Activated T-cell treated with anti-CD3 and anti-CD28 coated beads, Interleukin-2, amount 50 U/mL, for 4 hours (primary cell): ENCODE data around the gene ZDHHC22. TPM values are rescaled to one million over a fixed set of nuclear protein-coding genes. Genes with fewer than 3 reads are reported as not detected.

Experiments
- ATAC-seq, 2 donors: fragments of 200-7000 bp; cut with Tn5 transposase; one replicate each; pipeline ENCODE4 v1.10.0; 2021
- DNase-seq: peaks from one replicate; pipeline ENCODE4 v3.0.0-alpha.2; 2020
- H3K27me3 Mint-ChIP-seq: one replicate; pipeline ENCODE4 v1.8.0; 2021; ENCODE audit warnings: low read depth, mixed read lengths
- H3K36me3 Mint-ChIP-seq: one replicate; pipeline ENCODE4 v1.8.0; 2022; ENCODE audit warnings: mixed read lengths; ENCODE audit not compliant: insufficient read depth
- H3K4me1 Mint-ChIP-seq: one replicate; pipeline ENCODE4 v1.8.0; 2021; ENCODE audit warnings: low read depth, mixed read lengths
- H3K4me3 Mint-ChIP-seq: one replicate; pipeline ENCODE4 v1.8.0; 2021; ENCODE audit warnings: mild to moderate bottlenecking, moderate library complexity, mixed read lengths
- H3K9me3 Mint-ChIP-seq: one replicate; pipeline ENCODE4 v1.8.0; 2021; ENCODE audit warnings: mixed read lengths
- total RNA-seq, 3 donors: library from RNA; stranded (reverse); gene quantifications; one replicate each; pipeline ENCODE4 v1.2.1, GENCODE V29; 2021

The ZDHHC22 gene
- total RNA-seq, 3 donors from 2014 or later = not detected

DNA sequence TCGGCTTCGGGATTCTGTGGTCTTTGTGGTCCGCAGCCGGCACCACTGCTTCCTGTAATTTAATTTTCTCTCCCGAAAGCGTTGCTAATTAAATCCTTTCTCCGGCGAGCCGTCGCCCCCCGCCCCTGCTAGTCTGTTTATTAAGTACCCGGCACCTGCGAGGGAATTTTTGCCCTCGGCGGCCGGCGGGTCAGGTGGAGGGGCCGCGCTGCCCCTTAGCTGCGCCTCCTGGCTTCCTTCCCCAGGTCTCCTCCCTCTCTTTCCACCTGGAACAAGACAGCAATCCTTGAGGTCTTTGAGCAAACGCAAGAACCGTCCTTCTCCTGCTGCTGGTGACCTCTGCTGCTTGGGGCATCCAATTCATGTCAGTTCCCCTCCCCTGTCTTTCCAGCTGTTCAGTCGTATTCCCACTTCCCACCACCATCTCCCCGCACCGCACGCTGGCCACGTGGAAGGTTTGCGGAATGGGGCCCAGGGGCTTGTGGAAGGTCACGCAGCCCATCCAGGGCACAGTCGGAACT, 16.2 kb downstream of the ZDHHC22 start:
- Mint-ChIP-seq H3K27me3 (peaks cover 36% of the 10 kb centered on the region), H3K4me1 (peaks cover 31% of the 10 kb centered on the region), H3K36me3 (peaks cover 2% of the 10 kb centered on the region), H3K4me3 (peak overlapping the region; percentile 65), H3K9me3 (no peaks in the 10 kb centered on the region)
- ATAC-seq = no peak
- no peak for DNase-seq

DNA sequence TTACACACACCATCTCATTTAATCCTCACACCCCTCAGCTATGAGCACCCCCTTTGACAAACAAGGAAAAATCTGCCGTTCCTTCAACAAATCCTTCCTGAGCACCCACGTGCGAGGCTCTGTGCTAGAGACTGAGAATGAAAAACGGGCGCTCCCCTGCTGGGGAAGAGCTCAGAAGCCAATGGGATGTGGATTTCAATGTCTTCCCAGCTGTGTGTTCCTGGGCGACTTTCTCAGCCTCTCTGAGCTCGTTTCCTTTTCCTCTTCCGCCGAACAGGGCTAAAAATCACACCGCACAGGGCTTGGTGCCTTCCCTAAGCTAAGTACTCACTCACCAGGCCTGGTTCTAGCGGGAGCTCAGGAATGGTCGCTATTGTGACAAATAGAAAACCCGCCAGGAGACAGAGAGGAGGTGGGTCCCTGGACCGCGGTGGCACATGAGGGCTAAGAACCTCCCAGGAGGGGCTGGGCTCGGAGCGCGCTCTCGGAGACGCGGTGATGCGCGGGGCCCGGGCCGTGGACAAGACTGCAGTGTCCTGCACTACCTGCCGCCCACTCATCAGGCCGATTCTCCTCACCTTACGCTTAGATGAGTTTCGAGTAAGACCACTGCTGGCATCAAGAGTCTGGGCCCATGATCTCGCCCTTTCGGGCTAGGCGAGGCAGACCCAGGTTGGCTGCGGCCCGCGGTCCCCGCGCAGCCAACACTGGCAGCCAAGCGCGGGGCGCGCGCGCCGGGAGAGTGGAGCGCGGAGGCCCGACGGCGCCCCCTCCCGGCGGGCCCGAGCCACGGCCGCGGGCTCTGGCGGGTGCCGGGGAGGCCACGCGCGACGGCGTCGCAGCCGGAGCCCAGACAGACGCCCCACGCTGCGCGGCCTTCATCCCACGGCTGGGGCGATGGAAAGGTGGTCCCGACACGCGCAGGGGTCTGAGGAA, 17.0 kb downstream of the ZDHHC22 start:
- H3K36me3 Mint-ChIP-seq = peaks cover 4% of the 10 kb centered on the region
- peak; percentile 67 for DNase-seq
- peaks cover 30% of the 10 kb centered on the region for H3K27me3 Mint-ChIP-seq
- no peaks in the 10 kb centered on the region for H3K9me3 Mint-ChIP-seq
- peaks cover 34% of the 10 kb centered on the region for H3K4me1 Mint-ChIP-seq
- ATAC-seq = peak; percentile 82 to 86
- H3K4me3 Mint-ChIP-seq = peak overlapping the region; percentile 76

DNA sequence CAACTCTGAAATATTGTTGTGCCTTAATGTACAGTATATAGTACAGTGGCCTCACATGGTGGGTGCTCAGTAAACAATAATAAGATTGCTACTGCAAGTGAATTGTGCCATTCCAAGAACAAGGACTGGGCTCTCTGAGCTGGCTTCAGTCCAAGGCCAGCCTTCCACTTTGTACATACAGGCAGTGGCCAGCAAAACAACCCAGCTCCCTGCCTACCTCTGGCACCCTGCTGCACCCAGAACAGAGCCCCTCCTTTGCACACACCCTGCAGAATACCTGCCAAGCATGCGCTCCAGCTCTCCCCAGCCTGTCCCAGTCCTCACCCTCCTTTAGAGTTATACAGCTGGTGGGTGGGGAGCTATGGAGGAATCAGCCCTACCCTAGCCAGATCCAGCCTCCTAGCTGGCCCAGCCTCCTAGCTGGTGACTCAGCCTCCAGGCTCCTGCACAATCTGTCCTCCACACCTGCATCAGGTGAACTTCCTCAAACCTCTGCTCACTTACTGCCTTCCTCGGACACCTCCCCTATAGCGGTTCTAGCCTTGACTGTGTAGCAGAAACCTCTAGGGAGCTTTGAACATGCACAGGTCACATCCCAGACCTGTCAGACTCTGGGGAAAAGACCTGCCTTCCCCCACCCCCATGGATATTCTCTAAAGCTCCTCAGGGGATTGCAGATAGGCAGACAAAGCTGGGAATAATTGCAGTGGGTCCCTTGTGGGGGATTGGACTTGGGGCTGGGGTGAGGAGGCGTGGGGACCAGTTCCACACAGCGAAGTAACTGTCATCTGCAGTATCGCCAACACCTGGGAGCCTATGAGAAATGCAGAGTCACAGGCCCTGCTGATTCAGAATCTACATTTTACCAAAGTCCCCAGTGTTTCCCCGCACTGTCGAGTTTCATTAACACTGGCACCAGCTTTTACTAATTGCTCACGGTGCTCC, 17.9 kb downstream of the ZDHHC22 start:
- H3K36me3 Mint-ChIP-seq = peaks cover 4% of the 10 kb centered on the region
- ATAC-seq (peak in 1 of 2 donors; percentile 4), DNase-seq (no peak)
- peak overlapping the region; percentile 76 for H3K4me3 Mint-ChIP-seq
- peaks cover 34% of the 10 kb centered on the region for H3K4me1 Mint-ChIP-seq
- H3K9me3 Mint-ChIP-seq = no peaks in the 10 kb centered on the region
- peaks cover 25% of the 10 kb centered on the region for H3K27me3 Mint-ChIP-seq

DNA sequence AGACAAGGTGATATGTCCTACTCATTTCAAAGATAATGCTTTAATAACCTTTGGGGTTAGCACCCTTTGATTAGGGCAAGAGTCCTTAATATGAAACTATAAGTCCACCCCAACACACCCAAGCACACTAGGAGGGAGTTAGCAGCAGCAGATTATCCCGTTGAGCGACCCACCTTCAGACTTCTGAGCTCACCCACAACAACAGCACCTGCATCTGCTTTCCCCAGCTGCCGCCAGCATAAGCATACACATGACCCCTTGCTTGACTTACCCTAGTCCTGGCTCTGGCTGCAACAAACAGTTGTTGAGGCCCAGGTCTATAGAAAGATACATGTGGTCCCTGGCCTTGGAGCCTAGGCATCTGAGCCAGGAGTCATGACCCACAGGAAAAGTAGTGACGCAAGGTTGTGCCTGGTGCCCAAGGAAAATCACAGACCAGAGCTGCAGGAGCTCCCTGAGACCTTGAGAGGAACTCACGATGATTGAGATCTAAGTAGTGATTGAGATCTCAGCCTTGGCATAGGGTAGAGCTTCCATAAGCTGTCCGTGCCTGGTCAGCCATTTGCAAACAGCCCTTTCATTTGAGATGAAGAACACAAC, 19.0 kb downstream of the ZDHHC22 start:
- DNase-seq (no peak), ATAC-seq (no peak)
- Mint-ChIP-seq H3K4me3 (no peak overlapping the region), H3K4me1 (peaks cover 34% of the 10 kb centered on the region), H3K9me3 (no peaks in the 10 kb centered on the region), H3K27me3 (peaks cover 19% of the 10 kb centered on the region), H3K36me3 (peaks cover 4% of the 10 kb centered on the region)

DNA sequence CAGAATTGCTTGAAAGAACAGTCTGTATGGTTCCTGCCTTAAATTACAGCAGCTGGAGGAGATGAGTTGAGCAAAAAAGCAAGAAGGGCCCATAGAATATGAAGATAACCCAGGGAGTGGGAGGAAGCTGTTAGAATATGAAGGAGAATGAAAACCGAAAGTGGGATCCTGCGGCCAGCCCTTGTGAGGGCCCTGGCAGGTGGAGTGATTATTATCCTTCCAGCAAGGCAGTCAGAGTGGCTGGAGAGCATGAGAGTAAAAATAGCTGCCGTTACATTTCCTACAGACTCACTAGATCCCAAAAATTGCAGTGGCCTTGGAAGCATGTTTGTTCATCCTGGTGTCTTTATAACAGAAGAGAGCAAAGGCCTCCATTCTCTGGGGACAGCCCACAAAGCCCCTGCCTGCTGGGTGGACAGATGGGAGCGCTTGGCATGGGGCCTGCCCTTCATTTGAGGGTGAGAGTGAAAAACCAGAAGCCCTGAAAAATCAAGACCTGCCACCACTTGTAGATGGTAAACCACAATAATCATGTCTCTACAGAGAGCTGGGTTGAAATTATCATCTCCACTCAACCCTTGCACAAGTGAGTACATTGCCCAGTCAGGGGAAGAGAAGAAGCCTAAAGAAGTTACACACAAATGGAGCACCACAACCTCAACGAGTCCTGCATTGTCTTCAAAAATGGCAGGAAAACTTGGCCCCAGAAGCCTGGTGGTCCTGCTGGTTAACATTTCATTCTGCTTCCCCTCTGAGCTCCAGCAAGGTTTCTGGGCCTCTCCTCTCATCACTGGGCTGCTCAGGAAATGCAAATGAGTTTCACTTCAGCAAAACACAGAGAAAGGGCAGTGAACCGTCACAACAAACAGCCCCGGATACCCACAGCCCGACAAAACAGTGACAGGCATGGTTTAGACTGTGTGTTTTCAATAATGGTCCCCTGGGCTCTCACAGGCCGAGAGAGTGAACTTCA, 20.5 kb downstream of the ZDHHC22 start:
- H3K4me3 Mint-ChIP-seq = peak overlapping the region; percentile 16
- H3K9me3 Mint-ChIP-seq = no peaks in the 10 kb centered on the region
- peaks cover 12% of the 10 kb centered on the region for H3K27me3 Mint-ChIP-seq
- peaks cover 34% of the 10 kb centered on the region for H3K4me1 Mint-ChIP-seq
- peaks cover 10% of the 10 kb centered on the region for H3K36me3 Mint-ChIP-seq
- ATAC-seq (peak; percentile 47 to 61), DNase-seq (no peak)

DNA sequence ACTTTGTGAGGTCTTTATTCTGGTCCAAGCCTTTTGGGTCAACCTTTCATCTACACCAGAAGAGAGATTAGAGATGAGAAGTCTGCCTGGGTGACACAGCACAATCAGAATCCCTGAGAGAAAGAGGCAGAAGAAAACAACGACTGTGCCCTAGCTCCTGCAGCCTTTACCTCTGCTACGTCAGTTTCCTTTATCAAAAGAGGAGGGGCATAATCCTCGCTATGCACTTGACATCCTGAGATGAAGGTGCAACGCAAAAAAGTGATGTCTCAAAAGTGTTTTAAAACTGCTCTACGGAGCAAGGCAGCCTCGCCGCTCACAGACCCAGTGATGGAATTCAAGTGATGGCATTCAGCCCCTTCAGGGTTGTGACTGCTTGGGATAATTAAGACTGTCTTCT, 21.7 kb downstream of the ZDHHC22 start:
- Mint-ChIP-seq H3K27me3 (peaks cover 3% of the 10 kb centered on the region), H3K4me1 (peaks cover 30% of the 10 kb centered on the region), H3K36me3 (peaks cover 15% of the 10 kb centered on the region), H3K4me3 (no peak overlapping the region), H3K9me3 (no peaks in the 10 kb centered on the region)
- ATAC-seq (no peak), DNase-seq (no peak)

DNA sequence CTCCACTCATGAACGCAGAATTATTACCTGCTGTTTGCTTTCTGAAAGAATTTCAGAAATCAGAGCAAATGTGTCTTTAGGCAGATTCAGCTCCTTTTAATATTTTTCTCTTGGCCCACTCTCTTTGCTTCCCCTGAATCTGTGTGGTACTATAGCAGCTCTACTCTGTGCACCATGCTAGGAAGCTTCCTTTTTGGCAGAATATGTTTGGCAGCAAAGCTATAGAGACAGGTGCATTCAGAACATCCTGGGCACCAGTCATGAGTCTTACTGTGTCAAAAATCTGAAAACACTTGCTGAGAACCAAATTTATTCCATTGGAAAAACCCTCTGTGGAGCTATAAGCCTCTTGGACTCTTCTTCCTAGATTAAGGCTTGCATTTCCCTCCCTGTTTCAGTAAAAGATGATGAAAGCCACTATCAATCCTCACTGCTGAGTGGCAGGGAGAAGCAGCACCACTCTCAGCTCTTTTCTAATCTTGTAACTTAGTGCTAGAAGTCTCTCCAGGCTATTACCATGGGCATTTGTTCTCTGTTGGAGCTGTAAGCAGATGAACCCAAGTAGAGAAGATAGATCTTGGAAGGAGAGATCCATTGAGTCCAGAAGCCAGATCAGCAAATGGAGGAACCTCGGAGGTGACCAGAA, 25.3 kb downstream of the ZDHHC22 start:
- no peak overlapping the region for H3K4me3 Mint-ChIP-seq
- H3K36me3 Mint-ChIP-seq = peaks cover 34% of the 10 kb centered on the region
- ATAC-seq (no peak), DNase-seq (no peak)
- no peaks in the 10 kb centered on the region for H3K27me3 Mint-ChIP-seq
- H3K4me1 Mint-ChIP-seq = peaks cover 11% of the 10 kb centered on the region
- no peaks in the 10 kb centered on the region for H3K9me3 Mint-ChIP-seq

DNA sequence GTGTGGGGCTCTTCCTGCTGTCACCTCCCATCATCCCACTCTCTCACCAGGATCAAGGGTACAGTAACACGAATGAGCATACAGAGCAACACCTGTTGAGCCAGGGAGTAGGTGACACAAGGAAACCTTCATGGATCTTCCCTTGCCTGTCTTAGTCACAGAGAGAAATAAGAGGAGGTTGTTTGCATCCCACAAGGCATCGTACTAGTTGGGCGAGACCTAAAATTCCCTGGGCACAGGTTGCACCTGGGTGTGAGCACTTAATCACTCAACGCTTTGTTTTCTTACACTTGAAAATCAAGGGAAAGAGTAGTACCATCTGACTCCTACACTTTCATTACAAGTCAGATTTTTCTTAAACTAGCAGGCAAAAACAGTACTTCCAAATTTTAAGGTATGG, 27.0 kb downstream of the ZDHHC22 start:
- Mint-ChIP-seq H3K4me1 (no peaks in the 10 kb centered on the region), H3K27me3 (no peaks in the 10 kb centered on the region)
- no peak for ATAC-seq

DNA sequence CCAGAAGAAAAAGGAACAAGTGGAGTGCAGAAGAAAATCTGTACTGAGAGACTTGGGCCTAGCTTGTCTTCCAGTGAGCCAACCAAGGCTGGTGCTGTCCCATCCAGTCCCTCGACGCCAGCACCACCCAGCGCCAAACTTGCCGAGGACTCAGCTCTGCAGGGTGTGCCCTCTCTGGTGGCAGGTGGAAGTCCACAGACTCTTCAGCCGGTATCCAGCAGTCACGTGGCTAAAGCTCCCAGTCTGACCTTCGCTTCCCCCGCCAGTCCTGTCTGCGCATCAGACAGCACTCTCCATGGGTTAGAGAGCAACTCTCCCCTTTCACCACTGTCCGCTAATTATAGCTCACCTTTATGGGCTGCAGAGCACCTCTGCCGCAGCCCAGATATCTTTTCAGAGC, 27.9 kb downstream of the ZDHHC22 start:
- no peak overlapping the region for H3K4me3 Mint-ChIP-seq
- DNase-seq = no peak
- H3K36me3 Mint-ChIP-seq = peaks cover 41% of the 10 kb centered on the region
- ATAC-seq = no peak
- no peaks in the 10 kb centered on the region for H3K4me1 Mint-ChIP-seq
- H3K27me3 Mint-ChIP-seq = no peaks in the 10 kb centered on the region
- no peaks in the 10 kb centered on the region for H3K9me3 Mint-ChIP-seq

More for the DNA sequence above, 27.0 kb downstream of the ZDHHC22 start:
- Mint-ChIP-seq H3K36me3 (peaks cover 37% of the 10 kb centered on the region), H3K9me3 (no peaks in the 10 kb centered on the region), H3K4me3 (no peak overlapping the region)
- no peak for DNase-seq

DNA sequence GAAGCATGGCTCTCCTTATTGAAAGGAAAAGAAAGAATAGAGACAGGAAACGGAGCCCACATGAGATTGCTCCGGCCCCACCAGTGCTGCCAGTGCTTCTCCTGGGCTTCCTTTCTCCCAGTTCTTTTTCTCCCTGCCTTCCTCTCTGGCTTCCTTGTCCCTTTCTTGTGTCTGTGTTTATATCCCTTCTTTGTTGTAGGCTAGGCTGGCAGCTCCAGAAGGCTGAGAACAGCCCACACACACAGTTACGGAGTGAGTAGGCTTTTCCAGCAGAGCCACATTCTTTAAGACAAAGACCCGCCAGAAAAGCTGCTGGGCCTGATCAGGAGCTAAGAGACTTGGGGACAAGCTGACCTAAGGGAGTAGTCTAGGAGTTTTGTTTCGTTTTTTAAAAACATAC, 30.6 kb downstream of the ZDHHC22 start:
- Mint-ChIP-seq H3K36me3 (peaks cover 46% of the 10 kb centered on the region), H3K27me3 (no peaks in the 10 kb centered on the region), H3K4me3 (no peak overlapping the region), H3K4me1 (no peaks in the 10 kb centered on the region), H3K9me3 (no peaks in the 10 kb centered on the region)
- ATAC-seq (no peak), DNase-seq (no peak)

DNA sequence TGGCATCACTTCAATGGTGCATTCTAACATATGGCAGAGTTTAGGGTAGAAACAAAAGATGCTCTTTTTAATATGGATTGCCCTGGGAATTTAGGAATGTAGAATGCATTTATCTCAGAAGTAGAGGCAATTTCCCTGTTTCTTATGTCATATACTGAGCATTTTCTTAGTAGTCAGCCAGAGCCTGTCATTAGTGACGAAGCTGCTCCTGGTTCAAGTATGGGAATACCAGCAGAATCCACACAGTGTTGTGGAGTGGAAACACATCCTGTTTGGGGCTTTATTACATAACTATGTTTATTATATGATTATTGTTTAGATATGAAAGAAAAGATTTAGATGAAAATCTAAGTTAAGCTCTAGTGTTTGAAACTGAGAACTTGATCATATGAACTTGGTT, 31.3 kb downstream of the ZDHHC22 start:
- no peaks in the 10 kb centered on the region for H3K27me3 Mint-ChIP-seq
- DNase-seq (no peak), ATAC-seq (no peak)
- H3K4me1 Mint-ChIP-seq = no peaks in the 10 kb centered on the region
- no peaks in the 10 kb centered on the region for H3K9me3 Mint-ChIP-seq
- no peak overlapping the region for H3K4me3 Mint-ChIP-seq
- H3K36me3 Mint-ChIP-seq = peaks cover 45% of the 10 kb centered on the region

DNA sequence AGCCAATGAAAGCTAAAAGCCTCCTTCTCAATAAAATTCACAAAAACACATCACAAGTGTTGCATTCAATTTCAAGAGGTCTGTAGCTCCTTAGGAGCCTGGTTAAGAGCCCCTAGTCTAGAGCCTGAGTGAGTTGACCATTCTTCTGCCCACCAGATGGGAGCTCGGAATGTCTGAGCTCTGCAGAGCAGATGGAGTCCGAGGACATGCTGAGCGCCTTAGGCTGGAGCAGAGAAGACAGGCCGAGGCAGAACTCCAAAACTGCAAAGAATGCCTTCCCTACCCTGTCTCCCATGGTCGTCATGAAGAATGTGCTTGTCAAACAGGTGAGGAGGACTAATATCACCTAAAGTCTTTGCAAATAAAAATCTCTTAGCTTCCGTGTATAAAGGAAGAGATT, 31.9 kb downstream of the ZDHHC22 start:
- ATAC-seq = no peak
- Mint-ChIP-seq H3K27me3 (no peaks in the 10 kb centered on the region), H3K4me3 (no peak overlapping the region), H3K36me3 (peaks cover 39% of the 10 kb centered on the region), H3K4me1 (no peaks in the 10 kb centered on the region), H3K9me3 (no peaks in the 10 kb centered on the region)
- DNase-seq = no peak

DNA sequence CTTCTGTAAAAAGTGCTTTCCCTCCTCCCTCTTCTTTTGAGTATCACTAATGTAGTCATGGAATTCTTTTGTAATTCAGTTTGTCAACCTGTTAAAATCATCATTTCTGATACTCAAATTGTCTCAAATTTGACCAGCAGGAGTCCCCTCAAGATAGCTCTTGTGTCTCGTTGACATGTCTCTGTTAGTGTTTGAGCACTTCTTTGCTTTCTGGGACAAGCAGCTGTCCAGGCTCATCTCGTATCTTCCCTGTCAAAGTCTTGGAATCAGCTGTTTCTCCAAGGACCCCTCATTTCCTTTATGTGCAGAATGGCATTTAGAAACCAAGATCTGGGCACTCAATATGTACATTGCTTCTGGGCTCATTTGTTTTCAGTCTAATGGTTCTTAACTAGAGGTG, 32.8 kb downstream of the ZDHHC22 start:
- Mint-ChIP-seq H3K4me3 (no peak overlapping the region), H3K27me3 (no peaks in the 10 kb centered on the region), H3K4me1 (peaks cover 2% of the 10 kb centered on the region), H3K36me3 (peaks cover 37% of the 10 kb centered on the region), H3K9me3 (no peaks in the 10 kb centered on the region)
- ATAC-seq (no peak), DNase-seq (no peak)
